RKO (cell line): Measurements from ENCODE around the gene ALDH3B2.
"Not testable (repeated sequence)": the region's sequence is repeated elsewhere in the genome, so short reads cannot be mapped to it uniquely, and the experiment has no call there.

ENCODE experiments used
- DNase-seq: peaks from one replicate; pipeline ENCODE4 v3.0.0-alpha.2; 2016; ENCODE audit warnings: low spot score

Gene ALDH3B2

DNA sequence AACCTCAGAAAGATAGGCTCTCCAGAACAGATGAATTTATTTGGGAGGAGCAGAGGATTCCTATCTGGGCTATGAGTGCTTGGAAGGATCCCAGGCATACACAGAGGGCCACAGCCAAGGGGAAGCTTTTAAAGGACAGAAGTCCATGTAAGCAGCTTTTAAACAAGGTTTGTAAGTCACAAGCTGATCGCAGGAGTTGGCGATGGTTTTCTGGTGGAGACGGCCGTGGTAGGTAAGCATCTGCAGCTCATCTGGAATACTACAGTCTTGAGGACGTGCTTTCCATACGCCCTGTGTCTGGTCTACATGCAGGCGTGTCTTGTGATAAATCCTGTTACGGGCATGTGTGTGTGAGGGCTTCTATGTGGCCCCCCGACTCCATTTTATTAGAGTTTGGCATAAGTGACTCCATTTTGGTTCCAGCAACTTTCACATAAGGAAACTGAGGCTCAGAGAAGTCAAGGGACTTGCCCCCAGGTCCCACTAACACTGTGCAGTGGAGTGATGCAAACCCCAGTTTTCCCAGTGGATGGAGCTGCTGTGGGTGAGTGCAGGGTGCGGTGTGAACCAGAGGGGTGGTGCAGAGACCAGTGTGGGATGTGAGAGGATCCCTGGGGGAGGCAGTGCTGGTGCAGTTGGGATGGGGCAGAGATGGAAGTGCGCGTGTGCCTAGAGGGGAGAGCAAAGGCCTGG, 12.1 kb downstream of the ALDH3B2 start:
- DNase-seq, result no peak

DNA sequence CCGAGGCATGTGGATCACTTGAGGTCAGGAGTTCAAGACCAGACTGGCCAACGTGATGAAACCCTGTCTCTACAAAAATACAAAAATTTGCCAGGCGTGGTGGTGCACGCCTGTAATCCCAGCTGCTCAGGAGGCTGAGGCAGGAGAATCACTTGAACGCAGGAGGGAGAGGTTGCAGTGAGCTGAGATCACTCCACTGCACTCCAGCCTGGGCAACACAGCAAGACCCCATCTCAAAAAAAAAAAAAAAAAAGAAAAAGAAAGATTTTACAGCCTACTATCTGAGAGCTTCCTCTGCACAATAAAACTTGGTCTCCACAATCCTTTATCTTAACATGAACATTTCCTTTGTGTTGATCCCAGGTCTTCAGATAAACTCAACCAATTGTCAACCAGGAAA, 13.7 kb downstream of the ALDH3B2 start:
- DNase-seq, result not testable (repeated sequence)

DNA sequence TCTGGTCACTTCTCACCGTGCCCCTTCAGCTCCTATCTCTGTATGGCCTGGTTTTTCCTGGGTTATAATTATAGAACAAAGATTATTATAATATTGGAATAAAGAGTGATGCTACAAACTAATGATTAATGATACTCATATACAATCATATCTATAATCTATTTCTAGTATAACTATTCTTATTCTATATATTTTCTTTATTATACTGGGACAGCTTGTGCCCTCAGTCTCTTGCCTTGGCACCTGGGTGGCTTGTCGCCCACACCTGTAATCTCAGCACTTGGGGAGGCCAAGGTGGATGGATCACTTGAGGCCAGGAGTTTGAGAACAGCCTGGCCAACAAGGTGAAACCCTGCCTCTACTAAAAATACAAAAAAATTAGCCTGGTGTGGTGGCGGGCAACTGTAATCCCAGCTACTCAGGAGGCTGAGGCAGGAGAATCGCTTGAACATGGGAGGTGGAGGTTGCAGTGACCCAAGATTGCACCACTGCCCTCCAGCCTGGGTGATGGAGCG, 14.7 kb downstream of the ALDH3B2 start:
- DNase-seq, result not testable (repeated sequence)

DNA sequence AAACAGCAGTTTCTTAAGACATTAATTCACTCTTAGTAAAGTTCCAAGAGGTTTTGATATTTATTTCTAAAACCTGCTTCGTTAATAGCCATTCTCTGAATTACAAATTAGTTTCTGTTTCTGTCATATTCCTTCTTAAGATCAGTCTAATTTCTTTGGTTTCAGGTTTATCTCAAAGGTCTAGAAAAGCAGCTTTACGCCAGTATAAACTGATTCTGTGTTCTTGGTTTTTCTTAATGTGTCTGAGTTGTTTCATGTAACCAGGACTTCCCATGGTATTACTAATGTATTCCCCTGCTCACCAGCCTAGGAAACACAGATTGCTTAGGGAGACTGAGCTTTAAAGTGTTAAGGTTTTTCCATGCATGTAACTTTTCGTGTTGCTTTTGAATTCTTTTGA, 17.1 kb downstream of the ALDH3B2 start:
- no peak for DNase-seq

DNA sequence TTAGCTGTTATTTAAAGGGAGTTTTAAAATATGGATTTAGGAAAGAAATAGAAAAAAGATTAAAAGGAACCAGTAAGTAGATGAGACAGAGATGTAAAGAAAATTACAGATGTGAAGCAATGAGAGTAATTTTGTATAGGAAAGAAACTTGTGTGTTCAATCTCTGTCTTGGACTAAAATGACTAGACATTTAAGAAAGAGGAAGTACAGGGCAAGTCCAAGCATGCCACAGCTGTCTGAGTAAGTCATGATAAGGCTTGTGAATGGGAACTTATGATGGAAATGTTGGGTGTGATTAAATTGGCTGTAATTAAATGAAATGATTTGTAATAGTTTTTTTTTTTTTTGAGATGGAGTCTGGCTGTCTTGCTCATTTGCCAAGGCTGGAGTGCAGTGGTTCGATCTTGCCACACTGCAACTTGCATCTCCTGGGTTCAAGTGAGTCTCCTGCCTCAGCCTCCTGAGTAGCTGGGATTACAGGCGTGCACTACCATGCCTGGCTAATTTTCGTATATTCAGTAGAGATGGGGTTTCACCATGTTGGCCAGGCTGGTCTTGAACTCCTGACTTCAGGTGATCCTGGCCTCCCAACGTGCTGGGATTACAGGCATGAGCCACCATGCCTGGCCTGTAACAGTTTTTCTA, 18.0 kb downstream of the ALDH3B2 start:
- DNase-seq, result peak; percentile 42

DNA sequence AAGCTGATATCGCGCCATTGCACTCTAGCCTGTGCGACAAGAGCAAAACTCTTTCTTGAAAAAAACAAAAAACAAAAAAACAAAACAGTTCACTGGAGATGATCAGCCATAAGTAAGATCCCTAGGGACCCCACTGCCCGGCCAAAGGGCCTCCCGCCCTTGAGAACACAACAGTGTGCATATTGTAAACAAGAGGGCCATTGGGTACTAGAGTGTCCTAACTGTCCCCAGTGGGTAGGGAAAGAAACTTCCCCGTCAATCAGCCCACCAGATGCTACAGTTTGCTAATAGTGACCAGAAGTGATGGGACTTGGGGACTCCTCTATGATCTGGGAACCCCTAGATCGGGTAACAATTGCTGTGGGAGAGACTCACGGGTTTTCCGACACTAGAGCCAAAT, 20.2 kb downstream of the ALDH3B2 start:
- DNase-seq, result no peak

DNA sequence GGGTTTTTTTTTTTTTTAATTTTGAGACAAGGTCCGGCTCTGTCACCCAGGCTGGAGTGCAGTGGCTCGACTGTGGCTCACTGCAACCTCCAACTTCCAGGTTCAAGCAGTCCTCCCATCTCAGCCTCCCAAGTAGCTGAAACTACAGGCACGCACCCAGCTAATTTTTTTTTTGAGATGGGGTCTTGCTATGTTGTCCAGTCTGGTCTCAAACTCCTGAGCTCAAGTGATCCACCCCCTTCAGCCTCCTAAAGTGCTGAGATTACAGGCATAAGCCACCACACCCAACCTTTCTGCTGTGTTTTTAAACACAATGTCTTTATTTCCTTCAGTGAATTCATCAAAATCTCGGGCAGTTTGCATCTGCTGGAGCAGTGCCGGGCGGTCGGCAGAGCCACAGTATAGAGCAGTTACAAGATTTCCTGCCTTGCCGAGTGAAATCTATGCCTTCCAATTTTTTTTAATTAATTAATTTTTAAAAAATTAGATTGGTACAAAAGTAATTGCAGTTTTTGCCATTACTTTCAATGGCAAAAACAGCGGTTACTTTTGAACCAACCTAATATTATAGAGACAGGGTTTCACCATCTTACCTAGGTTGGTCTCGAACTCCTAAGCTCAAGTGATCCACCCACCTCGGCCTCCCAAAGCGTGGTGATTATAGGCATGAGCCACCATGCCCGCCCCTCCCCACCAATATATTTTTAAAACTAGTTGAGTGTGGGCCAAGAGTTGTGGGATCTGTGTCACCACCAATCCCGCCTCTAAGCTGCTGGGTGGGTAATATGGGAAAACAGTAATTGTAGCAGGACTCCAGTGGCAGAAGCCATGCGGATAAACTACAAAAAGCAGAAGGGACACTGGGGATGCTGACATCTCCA, 21.2 kb downstream of the ALDH3B2 start:
- no peak for DNase-seq

DNA sequence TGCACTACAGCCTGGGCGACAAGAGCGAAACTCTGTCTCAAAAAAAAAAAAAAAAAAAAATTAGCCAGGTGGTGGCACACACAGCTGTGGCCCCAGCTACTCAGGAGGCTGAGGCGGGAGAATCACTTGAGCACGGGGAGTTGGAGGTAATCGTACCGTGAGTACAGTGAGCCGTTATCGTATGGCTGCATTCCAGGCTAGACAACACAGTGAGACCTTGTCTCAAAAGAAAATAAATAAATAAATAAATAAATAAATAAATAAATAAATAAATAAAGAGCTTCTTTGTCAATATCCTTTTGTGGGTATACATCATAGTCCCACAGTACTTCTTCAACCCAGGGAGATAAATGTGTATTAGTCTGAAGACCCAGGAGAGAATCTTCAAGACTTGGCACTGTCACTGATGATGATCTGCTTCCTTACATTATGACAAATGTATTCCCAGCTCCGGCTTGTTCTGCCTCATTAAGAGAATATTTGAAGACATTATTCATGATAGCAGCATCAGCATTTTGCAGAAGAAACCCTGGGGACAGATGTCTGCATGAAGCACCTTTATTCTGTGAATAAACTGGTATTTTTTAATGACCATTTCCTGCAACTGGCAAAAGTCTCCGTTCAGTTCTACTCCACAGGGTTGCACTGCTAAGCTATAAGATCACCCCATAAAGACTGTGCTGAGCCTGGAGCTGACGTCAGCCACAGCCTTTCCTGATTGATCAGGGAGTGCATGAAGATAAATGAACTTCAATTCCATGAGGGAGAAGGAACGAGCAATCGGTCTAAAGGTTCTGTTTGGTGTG, 22.2 kb downstream of the ALDH3B2 start:
- no peak for DNase-seq

DNA sequence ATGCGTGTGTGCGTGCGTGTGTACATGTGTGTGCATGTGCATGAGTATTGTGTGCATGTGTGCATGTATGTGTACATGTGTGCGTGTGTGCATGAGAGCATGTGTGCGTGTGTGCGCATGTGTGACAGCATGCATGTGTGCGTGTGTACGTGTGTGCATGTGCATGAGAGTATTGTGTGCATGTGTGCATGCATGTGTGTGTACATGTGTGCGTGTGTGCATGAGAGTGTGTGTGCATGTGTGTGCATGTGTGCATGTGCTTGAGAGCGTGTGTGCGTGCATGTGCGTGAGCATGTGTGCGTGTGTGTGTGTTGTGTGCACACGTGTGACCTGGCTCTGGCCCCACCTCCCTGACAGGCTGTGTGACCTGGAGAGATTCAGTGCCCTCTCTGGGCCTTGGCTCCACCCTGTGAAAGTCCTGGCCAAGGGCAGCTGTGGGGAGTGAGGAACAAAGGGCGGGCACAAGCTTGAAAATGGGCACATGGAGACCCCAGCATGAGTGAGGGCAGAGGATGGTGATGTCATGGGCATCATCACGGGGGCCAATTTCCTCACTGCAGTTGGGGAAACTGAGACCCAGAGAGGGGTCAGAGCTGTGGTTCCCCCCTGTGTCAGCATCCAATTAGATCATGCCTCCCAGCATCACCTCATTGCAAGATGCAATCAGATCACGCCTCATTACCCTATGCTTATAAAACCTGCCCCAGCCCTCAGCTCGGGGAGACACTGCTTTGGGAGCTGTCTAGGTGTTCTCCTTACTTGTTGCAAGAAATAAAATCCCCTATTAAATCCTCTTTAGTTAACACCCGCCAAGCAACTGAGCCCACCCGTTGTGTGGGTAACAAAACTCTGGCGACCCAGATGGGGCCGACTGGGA, 24.6 kb downstream of the ALDH3B2 start:
- no peak for DNase-seq

DNA sequence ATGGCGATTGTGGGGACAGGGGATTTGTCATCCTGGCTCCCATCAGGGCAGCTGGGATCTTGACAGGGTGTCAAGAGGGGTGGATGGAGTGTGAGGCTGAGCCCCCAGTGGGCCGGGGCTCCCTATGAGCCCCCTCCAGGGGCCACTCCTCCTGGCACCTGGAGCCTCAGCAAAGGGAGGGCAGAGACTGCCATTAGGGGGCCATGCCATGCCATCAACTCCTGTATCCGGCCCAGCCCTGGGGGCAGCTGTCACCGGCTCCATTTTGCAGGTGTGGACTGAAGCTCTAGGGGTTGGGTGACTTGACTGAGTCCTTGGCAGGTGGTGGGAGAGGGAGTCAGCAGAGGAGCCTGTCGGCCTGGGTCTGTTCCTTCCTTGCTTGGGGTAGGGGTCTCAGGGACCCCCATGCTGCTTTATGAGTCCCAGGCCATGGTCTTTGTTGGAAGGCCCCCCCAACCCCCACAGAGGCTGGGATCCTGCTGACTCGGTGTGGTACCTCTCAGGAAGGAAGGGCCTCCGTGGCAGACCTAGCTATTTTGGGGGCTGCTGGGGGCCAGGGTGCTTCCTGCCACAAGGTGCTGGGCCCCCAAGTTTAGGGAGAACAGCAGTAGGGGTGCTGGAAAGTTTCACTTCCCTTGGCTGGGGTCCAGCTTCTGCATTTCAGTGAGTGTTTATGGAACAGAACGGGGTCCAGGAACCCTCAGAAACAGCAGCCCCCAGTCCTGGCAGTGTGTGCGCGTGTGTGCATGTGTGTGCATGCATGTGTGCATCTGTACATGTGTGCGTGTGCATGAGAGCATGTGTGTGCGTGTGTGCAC, 25.4 kb downstream of the ALDH3B2 start:
- DNase-seq, result no peak

DNA sequence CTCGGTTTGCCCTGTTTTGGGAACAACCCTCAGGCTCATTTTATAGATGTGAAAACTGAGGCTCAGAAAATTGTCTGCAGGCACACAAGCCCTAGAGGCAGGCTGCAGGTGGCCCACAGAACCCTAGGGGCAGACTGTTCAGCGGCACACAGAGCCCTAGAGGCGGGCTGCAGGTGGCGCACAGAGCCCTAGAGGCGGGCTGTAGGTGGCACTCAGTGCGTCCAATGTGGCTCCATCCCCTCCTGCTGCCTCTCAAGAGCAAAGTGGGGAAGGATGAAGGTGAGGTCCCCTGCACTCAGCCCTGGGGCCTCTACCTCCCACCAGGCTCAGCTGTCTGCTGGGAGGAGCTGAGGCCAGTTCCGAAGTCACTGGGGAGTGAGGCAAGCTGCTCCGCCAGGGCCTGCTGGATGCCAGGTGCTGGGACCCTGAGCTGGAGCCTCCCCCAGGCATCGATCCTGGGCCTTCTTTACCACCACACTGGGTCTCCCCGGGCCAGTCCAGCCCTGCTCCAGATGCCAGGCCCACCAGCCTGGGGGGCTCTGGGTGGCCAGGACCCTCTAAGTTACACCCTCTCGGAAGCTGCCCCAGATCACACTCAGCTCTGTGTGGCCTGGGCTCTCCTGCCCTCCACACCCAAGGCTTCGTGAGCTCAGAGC, 26.2 kb downstream of the ALDH3B2 start:
- DNase-seq, result peak; percentile 47

DNA sequence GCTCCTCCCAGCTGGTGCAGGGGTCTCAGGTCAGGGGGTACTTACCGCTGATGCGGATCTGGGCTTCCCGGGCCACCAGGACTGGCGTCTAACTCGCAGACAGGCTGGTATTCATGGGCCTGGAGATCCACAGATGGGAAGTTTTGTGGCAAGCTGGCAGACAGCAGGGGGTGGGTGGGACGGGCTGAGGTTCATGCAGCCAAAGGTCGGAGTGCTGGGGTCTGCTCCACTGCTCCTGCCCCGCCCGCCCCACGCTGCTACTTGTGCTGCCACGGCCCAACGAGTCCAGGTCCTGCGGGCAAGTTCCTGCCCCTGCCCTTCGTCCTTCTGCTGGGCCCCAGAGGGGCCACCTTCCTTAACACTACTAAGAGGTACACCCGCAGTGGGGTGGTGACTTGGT, 27.0 kb downstream of the ALDH3B2 start:
- DNase-seq, result no peak

DNA sequence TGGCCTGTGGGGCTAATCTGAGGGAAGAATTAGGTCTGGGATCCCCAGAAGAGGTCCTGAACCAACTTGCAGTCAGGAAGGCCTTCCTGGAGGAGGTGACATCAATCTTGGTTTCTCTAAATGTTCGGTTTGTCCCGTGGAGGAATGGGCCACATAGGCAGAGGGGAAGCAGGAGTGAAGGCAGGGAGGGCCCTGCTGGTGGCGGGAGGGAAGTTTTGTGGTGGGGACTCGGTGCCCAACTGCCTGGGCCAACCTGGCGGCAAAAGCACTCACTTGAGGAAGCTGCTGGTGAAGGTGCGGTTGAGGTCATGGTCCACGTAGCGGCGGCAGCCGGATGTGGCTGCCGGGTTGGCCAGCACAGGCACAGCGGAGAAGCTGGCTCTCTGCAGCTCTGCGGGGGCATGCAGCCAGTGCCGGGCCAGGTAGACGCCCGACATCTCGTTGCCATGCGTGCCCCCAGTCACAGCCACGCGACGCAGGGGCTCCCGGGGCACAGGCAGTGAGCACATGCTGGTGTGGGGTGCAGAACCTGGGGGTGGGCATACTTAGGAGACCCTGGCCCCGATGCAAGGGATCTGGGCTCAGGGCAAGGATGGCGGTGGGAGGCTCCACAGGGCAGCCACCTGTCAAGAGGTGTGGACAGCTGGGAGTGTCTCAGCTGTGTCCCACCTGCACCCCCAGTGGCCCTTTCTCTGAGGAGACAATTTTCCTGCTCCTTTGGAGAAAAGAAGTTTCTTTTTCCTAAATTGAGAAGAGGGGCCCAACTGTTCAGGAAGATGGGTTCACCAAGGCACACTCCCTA, 27.7 kb downstream of the ALDH3B2 start:
- DNase-seq, result no peak

DNA sequence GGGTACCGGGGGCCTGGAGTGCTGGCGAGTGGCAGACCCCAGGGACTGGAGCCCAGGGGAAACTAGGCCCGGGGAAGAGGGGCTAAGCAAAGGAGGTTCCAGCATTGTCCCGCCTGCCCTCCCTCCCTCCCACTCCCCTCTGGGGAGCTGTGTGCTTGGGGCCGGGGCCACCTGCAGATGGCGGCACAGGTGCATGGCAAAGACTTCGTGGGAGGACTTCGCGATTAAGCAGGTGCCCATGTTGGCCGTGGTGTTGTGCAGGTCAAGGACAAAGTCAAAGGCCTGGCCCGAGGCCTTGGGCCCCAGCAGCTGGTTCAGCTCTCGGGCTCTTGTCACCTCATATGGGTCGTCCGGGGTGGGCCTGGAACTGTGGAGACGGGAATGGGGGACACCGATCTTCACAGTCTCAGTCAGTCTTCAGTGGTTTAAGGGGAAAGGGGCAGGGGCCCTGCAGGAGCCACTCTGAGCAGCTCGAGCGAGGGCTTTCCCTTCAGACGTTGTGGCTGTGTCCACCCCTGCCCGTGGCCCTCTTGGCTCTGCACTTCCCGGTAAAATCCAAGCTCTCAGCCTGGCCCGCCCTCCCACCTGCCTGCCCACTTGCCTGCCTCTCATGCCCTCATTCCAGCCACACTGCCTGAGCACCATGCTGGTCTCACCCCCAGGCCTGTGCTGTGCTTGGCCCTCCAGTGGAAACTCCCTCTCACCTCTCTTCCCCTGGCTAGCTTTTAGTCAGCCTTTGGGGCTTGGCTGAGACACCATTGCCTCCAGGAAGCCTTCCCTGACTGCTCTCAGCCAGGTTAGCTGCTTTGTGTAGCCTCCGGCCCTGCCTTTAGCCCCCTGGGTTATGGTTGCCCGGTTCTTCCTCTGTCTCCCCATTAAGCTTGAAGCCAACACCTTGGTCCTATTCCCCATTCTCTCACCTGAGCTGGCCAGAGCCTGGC, 28.6 kb downstream of the ALDH3B2 start:
- DNase-seq, result no peak

DNA sequence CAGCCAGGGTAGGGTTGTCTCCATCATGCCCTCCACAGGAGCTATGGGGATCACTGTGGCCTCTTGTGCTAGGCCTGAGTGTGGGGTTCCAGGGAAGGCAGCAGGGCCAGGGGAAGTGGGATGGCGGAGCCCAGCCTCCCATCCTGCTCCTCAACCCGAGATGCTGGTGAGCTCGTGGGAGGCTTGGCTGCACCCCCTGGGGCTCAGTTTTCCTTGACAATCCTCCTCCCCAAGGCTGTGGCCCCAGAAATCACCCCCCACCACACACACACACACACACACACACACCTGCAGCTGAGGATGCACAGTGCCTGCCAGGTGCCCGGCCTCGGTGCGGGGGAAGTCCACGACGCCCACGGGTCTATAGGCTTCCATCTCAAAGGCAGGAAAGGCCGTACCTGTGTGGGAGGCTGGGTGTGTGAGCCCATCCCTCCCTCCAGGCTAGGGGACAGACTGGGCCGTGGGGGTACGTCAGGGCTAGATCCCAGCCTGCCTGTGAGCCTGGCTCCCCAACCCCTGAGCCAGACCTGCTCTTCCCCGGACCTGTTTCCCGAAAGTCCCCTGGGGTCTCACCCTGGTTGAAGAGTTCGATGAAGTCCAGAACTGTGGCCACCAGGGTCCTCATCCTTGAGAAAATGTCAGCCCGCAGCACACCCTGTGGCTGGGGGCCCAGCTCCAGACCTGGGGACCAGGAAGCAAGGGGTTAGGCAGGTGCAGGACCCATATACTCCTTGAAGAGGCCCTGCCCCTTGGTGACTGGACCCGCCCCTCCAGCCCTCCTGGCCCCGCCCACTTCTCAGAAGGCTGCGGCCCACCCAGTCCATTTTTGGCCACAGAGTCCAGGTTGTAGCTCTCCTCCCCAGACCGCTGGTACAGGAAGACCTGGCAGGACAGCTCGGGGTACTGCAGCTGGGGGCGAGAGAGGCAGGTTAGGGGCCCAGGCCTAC, 29.7 kb downstream of the ALDH3B2 start:
- no peak for DNase-seq

DNA sequence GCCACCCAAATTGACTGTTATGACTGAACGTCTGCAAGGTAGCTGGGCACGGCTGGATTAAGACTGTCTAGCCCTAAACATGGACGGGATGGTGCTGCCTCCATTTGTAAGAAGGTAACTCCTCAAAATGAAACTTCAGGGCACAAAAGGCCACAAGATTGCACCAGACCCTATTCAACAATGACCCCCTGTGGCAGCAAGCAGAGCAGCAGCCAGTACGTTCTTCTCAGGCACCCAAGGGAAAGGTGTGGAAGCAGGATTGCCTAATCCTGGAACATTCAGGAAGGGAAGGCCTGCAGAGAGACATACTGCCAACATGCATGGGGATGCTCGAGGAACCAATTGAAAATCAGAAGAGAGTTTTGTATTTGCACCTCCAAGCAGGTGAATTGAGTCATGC, 30.4 kb downstream of the ALDH3B2 start:
- peak; percentile 41 for DNase-seq
